CD4-positive, alpha-beta T cell treated with Interleukin-4 for 1 hour (primary cell): Measurements from ENCODE around the gene DCST2.

Experiments used
- DNase-seq, 2 donors: peaks; one replicate each; pipeline ENCODE4 v3.0.0-alpha.2; 2020 to 2022

Gene DCST2

DNA sequence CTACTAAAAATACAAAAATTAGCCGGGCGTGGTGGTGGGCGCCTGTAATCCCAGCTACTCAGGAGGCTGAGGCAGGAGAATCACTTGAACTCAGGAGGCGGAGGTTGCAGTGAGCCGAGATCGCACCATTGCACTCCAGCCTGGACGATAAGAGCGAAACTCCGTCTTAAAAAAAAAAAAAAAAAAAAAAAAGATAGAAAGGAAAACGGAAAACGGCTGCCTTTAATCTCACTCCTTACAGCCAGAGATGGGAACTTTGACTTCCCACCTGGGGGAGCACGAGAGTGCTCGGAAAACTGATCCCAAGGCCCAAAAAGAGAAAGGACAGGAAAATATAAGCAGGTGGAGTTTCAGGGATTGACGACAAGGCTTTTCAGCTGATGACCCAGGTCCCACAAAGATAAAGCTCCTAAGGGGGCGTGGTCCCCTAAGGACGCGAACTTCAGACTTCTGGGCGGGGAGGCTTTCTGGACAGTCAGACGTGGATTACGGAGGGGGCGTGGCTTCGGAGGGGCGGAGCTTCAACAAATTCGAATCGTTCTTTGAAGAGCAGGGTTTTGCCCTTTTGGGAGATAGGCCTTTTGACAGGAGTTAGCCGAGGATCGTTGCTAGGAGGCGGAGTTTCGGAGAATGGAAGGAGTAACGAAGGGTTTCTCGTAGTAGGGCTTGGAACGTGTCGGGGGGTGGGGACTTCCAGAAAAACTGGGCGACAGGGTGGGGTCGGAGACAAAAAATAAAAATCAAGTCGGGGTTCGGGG, 60.1 kb downstream of the DCST2 start:
- peak; percentile 94 to 95 for DNase-seq

DNA sequence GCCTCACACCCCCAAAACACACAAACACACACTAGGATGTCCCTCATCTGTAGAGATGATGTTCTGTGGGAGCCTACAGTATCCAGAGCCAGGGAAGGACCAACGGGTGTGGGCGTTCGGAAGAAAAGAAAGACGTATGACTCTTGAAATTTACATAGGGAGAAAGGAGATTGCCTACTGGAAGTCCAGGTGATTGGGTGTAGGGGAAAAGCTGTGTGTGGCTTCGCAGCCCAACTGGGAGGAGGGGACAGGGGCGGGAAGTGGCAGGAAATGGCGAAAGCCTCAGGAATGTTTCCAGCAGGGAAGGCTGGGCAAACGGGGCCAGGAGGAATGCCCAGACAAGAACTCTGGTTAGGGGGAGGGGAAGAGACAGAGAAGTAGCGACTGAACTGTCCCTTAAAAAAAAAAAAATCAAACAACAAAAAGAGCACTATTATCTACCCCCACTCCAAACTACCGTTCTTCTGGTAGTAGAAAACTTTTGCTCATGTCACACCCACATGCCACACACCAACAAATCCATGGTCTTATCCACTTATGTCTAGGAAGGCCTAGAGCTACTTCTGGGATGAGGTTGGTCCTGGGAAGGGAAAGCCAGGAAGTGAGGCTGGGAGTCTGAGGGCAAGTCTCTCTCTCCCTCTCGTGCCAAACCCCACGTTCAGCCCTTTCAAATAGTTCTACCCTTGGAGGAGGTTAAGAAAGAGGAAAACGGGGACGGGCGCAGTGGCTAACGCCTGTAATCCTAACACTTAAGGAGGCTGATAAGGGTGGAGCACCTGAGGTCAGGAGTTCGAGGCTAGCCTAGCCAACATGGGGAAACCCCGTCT, 60.9 kb downstream of the DCST2 start:
- no peak for DNase-seq

DNA sequence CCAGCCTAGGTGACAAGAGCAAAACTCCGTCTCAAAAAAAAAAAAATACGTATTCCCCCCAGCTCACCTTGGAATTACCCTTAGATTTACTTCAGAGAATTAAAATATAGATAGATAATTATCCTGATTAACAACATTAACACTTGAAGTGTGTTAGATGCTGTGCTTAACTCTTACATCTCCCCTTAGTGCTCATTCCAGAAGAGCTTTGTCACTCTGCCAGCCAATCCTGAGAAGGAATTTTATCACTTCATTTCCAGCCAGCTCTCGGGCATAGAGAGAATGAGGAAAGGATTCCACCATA, 61.4 kb downstream of the DCST2 start:
- DNase-seq = no peak

DNA sequence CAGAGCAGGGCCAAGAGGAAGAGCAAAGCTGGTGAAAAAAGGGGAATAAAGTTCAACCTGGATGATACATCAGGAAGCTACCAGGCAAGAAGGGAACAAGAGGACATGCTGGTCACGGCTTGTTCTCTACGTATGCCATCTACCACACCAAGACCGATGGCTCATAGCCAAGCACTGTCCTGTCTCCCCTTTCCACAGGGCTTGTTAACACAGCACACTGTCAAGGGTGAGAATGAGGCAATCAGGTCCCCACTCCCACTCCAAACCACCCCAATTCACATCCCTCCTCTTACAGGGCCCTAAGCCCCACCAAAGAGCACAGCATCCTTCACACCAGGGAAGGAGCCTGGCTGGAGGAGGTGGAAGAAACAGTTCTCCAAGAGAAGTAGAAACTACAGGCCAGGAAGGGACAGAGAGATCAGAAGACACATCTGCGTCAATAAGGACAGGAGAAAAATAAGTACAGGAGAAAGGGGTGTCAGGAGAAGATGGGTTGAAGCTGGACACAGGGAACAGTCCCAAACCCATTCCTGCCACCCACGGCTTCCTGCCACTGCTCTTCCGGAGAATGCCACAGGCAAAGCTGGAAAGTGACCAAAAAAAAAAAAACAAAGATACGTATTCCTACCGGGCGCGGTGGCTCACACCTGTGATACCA, 62.1 kb downstream of the DCST2 start:
- no peak for DNase-seq

DNA sequence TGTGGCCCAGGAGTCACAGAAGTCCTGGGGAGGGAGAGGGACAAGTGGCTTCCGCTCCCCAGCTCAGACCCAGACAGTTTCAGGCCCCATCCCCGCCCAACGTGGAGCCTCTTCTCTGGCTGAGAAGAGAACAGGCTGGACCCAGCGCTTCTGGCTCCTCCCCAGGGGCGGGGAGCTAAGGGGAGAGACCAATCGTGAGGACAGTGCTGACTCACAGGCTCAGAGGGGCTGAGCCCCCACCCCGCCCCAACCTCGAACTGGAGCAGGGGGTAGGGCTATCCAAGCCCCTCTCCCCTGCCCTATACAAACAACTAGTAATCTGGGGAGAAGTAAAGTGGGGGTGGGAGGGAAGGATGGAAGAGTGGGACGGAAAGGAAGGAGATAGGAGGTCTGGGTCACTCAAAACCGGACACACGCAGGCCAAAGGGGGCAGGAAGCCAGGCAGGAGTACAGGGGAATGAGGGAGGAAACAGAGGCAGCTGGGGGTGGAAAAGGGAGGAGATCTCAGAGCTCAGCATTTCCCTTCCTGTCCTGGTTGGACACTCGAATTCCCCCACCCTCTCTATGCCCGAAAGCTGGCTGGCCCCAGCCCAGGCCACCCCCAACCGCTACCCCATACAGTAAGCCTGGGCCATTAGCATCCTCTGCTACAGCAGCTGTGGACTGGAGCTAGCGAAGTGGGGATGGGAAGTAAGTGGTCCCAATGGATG, 62.8 kb downstream of the DCST2 start, which contains the start of gene SHC1:
SHC1 (minus strand) TSS at position 117 of the 710 bp plus-strand sequence. CDS start 221 bp downstream, outside the sequence.
- peak in 1 of 2 donors; percentile 61 for DNase-seq

DNA sequence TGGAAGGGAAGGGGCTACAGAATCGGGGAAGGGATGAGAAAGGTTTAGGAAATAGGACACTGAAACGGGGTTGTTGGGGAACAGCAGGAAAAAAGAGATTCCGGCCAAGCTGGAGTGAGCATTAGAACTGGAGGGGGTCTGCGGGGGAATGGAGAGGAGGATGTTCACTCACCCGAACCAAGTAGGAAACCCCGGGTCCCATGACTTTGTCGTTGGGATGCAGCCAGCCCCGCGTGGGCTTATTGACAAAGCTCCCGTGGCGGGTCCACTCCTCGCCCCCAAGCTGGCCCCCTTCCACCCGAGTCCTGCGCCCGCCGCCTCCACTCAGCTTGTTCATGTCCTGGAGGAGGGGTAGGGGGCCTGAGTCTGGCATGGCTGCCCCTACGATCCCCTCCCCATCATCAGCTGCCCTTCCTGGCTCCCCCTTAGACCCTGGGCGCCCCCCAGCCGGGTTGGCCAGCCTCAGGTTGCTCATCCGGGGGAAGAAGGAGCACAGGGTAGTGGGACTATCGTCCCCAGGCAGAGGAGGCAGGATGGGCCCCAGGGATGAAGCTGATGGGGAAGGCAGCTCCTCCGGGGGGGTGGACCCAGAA, 63.6 kb downstream of the DCST2 start:
- no peak for DNase-seq

DNA sequence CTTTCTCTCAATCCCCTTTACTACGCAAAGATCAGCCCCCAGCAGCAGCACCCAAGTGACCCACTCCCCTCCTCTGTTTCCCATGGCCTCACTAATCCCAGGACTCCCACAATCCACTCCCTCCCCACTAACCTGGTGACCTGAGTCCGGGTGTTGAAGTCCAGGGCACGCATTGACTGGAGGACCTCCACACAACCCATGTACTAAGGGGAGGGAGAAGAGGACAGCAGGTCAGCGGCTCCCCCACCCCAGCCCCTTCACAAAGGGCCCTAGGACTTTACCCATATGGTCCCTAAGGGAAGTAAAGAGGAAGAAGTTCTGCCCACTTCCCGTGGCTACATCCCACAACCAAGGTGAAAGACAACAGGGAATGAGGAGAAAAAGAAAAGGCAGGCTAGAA, 64.3 kb downstream of the DCST2 start:
- DNase-seq = no peak

DNA sequence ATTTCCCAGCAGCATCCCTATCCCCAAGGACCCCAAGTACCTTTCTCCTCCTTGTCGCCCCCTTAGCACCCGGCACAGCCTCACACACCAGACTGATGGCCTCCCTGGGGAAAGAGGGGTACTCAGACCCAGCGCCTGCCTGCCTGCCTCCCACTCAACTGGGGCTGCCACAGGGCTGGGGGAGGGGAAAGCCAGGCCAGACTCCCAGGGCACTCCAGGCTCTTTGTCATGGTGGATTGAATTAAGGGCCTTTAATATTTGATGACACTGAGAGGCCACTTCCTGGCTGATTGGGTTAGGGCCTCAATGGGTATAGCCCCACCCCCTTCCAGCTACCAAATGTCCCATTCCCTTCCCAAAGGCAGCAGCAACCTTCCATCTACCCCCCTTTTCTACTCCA, 64.8 kb downstream of the DCST2 start:
- no peak for DNase-seq
